GM12891 (cell line): ENCODE results near the gene ZNF550.

ENCODE experiments used
- PAX5 ChIP-seq: IDR thresholded peaks from 2 replicates; pipeline ENCODE4 v1.6.1; 2011; ENCODE audit warnings: low read length, moderate library complexity, mild to moderate bottlenecking; ENCODE audit not compliant: insufficient read depth, severe bottlenecking
- POLR2A ChIP-seq: IDR thresholded peaks from 2 replicates; pipeline ENCODE4 v1.6.1; 2011; ENCODE audit warnings: low read depth, low read length, control low read depth
- POLR2AphosphoS5 ChIP-seq: IDR thresholded peaks from 2 replicates; pipeline ENCODE4 v1.6.1; 2011; ENCODE audit warnings: low read depth, low read length, control low read depth
- POU2F2 ChIP-seq: IDR thresholded peaks from 2 replicates; pipeline ENCODE4 v1.6.1; 2011; ENCODE audit warnings: low read depth, mild to moderate bottlenecking, control low read depth, low read length, moderate library complexity
- SPI1 ChIP-seq: IDR thresholded peaks from 2 replicates; pipeline ENCODE4 v1.6.1; 2011; ENCODE audit warnings: low read depth, low read length, control low read depth
- TAF1 ChIP-seq: IDR thresholded peaks from 2 replicates; pipeline ENCODE4 v1.6.1; 2011; ENCODE audit warnings: low read depth, low read length, control low read depth

DNA sequence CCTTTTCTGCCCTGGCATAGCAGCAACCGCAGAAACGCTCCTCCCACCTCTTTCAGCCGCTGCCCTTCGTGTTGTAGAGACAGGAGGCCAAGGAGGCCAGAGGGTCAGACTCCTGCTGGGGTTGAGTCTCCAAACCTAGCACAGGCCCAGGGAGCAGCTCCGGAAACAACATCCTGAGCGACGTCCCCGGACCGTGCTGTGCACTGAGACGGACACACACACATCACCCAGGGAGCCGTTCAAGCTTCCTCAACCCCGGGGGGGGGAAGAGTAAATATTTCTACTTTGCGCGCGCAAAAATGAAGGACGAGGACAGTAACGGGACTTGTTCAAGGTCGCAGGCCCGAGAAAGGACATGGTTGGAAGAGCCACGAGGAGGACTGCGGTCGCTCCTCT, 657 bp downstream of the ZNF550 start:
- no peak for TF ChIP-seq POLR2A
- TF ChIP-seq POLR2AphosphoS5 = no peak
- TF ChIP-seq TAF1 = no peak
- no peak for TF ChIP-seq SPI1
- no peak for TF ChIP-seq POU2F2
- TF ChIP-seq PAX5 = no peak
